Stimulated activated CD8-positive, alpha-beta memory T cell treated with anti-CD3 and anti-CD28 coated beads, Interleukin-7, amount 100 ng/mL, for 48 hours (primary cell): ENCODE data around the gene SRRM3.
"Not testable (repeated sequence)": the region's sequence is repeated elsewhere in the genome, so short reads cannot be mapped to it uniquely, and the experiment has no call there.

ENCODE experiments used
- DNase-seq, 2 donors: peaks; one replicate each; pipeline ENCODE4 v3.0.0-alpha.2; 2020; ENCODE audit warnings: low read depth in 1 of 2; ENCODE audit errors: extremely low read depth in 1 of 2

Gene SRRM3

DNA sequence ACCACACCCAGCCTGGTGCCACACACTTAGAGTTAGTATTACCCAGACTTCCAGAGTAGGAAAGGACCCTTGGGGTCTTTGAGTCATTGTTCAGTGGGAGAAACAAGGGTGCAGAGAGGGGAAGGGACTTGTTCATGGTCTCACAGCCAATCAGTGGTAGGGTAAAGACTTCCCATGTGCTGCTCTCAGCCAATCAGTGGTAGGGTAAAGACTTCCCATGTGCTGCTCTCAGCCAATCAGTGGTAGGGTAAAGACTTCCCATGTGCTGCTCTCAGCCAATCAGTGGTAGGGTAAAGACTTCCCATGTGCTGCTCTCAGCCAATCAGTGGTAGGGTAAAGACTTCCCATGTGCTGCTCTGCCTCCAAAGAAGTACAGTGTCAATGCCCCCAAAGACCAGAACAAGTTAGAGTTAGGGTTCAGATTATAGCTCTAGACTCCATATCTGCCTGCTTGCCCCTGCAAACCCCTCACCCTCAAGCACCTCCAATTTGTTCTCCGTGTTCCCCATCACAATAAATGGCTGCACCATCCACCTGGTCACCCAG lies 25.3 kb downstream of the SRRM3 start:
- not testable (repeated sequence) for DNase-seq

DNA sequence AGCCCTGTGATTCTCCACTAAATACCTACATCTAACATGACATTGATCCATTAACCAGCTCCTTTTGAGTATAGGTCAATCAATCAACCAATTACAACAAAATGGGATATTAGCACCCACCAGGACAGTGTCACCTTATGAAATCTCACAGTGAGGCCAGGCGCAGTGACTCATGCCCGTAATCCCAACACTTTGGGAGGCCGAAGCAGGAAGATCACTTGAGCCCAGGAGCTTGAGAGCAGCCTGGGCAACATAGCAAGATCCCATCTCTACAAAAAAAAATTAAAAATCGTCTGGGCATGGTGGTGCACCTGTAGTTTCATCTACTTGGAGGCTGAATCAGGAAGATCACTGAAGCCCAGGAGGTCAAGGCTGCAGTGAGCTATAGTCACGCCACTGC lies 28.5 kb downstream of the SRRM3 start:
- DNase-seq, result no peak

DNA sequence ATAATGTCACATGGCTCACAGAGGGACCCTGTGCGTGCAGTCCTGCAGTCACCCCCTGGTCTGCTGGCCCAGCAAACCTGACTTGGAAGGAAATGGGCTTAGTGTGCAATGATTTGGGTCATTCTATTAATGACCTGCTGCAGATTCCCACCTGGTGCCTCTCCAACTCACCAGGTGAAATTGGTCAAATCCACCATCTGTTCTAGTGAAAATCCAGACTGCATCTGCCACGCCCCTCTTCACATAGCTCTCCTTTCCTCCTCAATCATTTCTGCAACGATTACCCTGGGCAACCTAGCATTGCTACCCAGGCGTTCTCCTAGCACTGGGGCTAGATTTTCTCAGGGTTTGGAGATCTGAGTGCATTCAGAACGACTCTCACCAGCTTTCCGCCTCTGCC lies 29.4 kb downstream of the SRRM3 start:
- no peak for DNase-seq

DNA sequence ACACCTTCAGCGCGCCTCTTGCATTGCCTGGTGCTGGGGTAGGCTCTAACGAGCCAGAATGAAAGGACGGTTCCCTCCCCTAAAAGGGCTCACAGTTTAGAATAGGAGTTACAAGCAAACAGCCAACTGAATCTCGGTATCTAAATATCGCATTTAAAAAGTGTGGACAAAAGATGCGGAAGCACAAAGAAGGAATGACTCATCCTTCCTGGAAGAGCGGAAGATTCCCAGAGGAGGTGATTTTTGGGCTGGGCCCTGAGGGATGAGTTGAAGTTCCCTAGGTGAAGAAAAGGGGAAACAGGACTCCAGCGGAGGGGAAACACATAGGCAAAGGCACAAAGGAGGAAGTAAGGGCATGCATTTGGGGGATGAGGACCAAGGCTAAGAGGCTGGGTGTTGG lies 29.9 kb downstream of the SRRM3 start:
- no peak for DNase-seq

DNA sequence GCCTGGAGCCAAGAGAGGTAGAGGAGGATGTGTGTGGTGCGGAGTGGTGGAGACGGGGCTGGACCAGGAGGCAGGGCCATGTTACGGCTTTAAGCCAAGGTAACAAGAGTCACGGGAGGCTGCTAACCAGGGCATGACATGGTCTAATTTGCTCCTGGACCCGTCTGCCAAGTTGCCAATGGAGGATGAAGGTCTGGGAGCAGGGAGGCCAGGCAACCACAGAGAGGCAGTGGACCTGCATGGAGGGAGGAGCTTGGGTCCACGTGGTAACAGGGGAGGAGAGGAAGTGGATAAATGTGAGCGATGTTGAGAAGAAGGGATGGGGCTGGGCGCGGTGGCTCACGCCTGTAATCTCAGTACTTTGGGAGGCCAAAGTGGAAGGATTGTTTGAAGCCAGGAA lies 31.0 kb downstream of the SRRM3 start:
- DNase-seq, result no peak

DNA sequence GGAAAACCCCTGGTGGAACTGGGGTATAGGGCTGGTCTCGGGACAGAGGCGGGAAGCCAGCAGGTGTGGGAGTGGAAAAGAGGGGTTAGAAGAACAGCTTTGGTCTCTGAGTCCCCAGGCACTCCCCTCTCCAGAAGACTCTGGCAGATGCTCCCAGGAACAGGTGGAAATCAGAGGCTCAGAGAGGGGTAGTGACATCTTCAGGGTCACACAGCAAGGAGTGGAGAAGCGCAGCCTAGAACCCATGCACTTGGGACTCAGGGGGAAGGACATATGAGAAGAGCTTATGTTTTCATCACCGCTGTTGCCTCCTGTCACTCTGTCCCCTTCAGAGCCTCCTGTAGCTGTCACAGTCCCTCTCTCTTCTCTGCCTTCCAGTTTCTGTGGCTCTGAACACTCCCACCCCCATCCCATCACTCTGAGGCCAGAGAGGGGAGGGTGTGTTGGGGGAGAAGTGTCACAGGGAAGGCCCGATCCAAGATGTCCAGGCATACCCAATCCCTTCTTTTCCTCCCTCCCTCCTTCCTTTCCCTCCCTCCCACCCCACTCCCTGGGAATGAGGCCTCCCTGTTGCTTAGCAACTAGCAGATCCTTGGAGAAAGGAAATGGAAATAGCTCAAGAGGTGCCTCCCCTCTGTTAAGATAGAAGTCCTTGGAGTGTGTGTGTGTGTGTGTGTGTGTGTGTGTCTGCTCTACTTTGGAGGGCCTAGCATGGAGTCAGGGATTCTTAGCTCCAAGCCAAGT lies 32.0 kb downstream of the SRRM3 start:
- DNase-seq, result no peak

DNA sequence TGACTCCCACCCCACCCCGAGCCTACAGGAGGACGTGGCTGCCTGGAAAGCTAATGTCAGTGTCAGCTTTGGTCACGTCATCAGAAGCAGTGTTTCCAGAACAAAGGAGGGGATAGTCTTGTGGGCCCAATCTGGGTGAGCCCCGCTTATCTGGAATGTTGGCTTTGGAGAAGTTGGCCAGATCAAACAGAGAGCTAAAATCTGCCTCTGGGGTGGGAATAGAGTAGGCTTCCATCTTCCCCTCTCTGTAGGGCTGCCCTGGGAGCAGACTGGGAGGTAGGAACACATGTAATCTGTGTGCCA lies 32.5 kb downstream of the SRRM3 start:
- DNase-seq, result no peak

DNA sequence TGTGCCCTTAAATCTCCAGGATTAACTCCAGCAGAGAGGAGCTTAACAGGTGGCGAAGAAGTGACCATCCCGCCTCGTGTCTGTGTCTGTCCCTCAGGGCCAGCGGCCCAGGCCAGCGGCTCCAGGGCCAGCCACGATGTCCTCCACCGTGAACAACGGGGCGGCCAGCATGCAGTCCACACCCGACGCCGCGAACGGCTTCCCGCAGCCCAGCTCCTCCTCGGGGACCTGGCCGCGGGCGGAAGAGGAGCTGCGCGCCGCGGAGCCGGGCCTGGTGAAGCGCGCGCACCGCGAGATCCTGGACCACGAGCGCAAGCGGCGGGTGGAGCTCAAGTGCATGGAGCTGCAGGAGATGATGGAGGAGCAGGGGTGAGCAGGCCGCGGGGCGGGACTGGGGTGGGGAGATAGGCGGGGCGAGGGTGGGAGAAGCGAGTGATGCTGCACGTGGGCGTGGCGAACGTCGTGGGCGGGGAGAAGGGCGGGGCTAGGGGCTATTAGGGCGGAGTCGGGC lies 33.3 kb downstream of the SRRM3 start:
- peak; percentile 50 to 73 for DNase-seq

DNA sequence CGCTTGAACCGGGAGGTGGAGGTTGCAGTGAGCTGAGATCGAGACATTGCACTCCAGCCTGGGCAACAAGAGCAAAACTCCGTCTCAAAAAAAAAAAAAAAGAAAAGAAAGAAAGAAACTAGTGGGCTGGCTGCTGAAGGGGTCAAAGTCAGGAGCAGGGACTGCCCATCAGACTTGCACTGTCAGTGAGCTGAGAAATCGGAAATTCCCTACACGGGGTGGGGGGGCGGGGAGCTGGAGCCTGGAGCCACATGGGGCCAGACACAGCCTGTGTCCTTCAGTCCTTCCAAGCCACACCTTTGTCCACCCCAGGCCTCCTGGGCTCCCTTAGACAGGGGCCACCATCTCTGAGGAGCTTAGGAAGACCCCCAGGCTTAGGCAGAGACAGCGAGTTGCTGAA lies 34.5 kb downstream of the SRRM3 start:
- no peak for DNase-seq

DNA sequence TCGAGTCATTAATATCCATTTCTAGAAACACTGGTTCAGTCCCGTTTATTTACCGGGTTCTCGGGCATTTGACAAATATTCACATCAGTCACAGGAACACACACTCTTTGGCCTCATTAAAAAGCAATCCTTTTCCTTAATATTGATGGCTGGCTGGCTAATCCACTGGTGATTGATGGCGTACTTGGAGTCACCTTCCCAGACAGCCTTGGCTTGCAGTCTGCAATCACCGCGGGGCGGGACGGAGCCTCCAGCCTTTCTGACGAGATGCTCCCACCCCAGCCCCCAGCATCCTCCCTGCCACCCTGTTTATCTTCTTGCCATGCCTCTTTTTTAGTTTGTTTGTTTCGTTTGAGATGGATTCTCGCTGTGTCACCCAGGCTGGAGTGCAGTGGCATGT lies 36.6 kb downstream of the SRRM3 start:
- DNase-seq, result no peak

DNA sequence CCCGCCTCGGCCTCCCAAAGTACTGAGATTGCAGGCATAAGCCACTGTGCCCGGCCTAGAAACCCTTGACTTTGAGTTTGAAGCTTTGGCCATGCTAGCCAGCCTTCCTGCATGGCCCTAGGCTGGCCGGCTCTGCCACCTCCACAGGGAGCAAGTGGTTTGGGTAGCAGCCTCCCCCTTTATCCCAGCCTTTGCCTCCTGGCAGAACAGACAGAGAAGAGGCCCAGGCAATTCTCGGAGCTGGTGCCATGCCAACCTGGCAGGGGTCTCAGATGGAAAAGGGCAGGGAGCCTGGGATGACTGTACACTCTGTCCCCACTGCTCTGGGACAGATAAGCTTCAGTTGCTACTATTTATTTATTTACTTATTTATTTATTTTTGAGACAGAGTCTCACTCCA lies 39.4 kb downstream of the SRRM3 start:
- no peak for DNase-seq

DNA sequence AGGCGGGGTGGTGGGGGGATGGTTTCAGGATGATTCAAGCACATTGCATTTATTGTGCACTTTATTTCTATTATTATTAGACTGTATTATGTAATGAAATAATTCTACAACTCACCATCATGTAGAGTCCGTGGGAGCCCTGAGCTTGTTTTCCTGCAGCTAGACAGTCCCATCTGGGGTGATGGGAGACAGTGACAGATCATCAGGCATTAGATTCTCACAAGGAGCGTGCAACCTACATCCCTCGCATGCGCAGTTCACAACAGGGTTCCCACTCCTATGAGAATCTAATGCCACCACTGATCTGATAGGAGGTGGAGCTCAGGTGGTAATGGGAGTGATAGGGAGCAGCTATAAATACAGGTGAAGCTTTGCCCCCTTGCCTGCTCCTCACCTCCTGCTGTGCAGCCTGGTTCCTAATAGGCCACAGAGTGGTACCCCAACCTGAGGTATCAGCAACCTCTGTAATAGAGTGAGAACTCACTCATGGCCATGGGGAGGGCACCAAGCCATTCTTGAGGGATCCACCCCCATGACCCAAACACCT lies 40.9 kb downstream of the SRRM3 start:
- DNase-seq, result not testable (repeated sequence)

DNA sequence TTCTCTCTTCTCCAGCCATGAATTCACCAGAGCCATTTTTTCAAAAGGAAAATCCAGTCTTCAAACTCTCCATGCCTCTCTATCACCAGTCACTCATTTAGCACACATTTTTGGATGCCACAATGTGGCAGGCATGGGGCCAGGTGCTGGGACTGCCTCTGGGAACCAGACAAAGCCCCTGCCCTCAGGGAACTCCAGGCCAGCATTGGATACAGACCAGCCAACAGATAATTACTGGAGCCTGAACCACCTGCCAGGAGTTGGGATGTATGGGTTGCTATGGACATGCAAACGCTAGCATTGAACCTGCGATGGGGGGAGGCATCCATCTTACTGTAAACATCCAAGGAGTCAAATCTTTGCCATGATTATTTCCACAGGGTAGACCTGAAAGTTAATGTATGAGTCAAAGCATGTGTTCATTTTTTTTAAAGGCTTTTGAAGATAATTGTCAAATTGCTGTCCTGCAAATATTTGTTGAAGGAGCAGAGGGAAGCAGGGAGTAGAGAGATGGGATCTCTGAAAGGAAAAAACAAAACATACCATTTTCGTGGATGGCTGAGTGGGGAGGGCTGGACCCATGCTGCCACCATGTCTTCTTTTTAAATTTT lies 43.2 kb downstream of the SRRM3 start:
- no peak for DNase-seq

DNA sequence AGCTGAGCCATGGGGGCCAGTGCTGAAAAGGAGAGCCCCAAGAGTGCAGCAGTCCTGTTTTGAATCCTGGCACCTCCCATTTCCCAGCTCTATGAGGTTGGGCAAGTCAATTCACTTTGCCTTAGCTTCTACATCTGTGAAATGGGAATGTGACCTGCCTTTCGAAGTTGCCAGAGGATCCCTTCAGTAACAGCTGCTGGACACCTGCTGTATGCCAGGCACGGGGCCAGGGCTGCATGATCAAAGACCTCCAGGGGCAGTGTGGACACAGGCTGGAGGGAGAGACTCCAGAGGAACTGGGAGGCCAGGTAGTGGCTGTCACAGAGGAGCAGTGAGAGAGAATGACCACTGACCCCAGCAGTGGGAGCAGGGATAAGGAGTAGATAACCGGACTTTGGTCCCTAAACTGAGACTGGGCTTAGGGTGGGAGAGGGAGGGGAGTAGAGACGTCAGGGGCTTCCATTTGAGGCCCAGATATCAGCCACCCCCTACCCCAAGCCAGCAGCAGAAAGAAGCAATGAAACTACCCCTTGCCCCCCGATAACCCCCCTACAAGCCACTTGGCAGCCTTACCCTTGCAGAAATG lies 45.2 kb downstream of the SRRM3 start:
- DNase-seq, result no peak

DNA sequence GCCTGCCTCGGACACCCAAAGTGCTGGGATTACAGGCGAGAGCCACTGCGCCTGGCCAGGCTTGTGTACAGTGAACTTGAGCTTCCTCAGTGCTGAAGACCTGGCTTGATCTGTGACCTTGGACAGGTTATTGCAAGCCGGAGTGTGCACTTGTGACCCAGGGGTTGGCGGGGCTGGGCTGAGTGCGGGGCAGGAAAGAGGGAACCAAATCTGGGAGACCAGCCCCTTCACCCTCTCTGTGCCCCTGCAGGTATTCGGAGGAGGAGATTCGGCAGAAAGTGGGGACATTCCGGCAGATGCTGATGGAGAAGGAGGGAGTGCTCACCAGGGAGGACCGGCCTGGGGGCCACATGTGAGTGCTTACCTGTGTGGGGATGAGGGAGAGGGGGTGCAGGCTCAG lies 46.2 kb downstream of the SRRM3 start:
- DNase-seq, result no peak

DNA sequence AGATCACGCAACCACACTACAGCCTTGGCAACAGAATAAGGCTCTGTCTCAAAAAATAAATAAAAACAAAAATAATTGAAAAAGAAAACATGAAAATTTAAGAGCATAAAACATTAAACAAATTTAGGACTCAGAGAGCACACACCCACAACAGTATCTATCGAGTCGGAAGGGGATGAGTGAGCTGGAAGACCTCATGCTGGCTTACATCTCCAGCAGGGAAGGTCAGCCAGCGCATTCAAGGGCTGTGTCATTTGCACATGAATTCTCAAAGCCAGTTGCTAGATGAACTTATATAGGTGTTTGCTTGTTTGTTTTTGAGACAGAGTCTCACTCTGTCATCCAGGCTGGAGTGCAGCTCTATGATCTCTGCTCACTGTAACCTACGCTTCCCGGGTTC lies 50.3 kb downstream of the SRRM3 start:
- no peak for DNase-seq

DNA sequence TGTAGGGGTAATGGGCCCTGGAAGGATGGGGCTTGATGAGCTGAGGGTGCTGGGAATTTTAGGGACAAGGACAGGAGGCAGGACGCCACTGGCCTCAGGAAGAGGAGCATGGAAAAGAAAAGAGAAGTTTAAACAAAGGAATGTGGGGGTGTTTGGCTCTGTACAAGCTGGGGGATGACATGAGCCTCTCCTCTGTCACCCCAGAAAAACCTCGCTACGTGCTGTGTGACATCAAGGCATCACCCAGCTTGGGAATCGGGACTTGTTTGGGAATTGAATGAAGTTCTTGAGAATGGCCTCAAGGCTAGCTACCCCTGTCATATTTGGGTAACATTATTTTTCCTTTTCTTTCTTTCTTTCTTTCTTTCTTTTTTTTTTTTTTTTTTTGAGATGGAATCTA lies 53.1 kb downstream of the SRRM3 start:
- no peak for DNase-seq

DNA sequence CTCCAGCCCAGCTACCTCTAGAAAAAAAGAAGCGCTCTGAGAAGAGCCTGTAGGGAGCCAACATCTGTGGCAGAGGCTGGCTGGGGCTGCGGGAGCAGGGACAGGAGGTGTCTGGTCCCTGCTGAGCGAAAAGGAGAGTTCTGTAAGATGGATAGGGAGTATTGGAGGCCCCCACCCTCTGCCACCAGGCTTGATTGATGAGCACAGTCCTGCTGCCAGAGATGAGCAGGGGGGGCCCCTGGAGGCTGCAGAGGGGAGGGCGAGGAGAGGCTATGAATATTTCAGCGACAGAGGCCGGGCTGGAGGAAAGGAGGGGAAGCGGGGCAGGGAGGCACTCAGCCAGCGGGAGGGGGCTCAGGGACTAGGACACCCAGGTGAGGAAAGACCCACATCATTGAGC lies 56.3 kb downstream of the SRRM3 start:
- DNase-seq, result no peak

DNA sequence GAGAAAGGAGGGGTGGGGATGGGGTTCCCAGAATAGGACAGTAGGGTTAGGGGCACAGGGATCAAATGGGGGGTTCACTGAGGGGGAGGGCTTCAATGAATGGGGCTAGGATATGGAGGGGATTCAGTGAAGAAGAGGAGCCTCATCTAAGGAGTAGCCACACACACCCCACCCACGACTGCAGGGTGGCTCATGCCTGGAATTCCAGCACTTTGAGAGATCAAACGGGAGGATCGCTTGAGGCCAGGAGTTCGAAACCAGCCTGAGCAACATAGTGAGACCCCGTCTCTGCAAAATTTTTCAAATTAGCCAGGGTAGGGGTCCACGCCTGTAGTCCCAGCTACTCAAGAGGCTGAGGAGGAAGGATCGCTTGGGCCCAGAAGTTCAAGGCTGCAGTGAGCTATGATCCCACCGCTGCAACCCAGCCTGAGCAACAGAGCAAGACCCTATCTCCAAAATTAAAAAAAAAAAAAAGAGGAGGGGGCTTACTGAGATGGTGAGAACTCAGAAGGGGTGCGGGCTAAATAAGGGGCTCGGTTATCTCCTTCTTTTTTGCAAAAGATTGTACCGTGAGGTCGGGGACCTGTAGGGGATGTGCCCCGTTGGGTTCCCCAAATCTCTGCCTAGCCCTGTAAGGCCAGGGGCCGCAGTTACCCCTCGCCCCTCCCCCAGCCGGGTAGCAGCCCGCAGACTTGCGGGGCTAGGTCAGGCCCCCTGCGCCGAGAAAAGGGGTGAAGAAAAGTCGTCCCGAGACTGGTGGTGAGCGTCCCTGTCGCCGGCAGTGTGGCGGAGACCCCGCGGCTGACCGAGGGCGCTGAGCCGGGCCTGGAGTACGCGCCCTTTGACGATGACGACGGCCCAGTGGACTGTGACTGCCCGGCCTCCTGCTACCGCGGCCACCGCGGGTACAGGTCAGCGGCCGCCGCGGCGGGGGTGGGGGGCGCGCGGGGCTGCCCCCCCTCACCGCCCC lies 57.7 kb downstream of the SRRM3 start:
- no peak for DNase-seq

DNA sequence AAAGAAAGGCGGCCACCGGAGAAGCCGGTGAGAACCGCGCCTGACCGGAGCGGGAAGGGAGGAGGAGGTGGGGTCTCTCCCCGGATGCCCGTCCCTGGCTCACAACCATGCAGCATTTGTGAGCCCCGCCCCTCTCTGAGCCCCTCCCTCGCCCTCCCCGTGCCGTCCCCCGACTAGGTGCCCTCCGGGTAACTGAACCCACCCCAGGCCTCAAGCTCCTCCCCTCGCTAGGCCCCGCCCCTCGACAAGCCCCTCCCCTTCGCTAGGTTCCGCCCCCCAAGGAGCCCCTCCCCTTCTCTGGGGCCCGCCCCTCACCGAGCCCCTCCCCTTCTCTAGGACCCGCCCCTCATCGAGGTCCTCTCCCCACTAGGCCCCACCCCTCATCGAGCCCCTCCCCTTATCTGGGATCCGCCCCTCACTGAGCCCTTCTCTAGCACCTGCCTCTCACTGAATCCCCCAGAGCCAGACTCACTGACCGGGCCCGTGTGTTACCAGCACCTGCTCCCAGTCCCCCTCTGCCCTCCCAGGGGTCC lies 58.5 kb downstream of the SRRM3 start:
- DNase-seq, result peak; percentile 4 to 26
